Caco-2 (cell line): ENCODE data around the gene ABCG5. TPM values are rescaled to one million over a fixed set of nuclear protein-coding genes. Genes with fewer than 3 reads are reported as not detected.

Experiments used
- BruUV-seq: library from RNA; stranded (reverse); fragments of 400-500 nt; replicated peaks from 2 replicates; lab custom pipeline; 2021; lab: Mats Ljungman, UMichigan
- CTCF ChIA-PET: fragments of 300-600 bp; sonication (Branson Sonifier 250); formaldehyde crosslinking; loops from one replicate; lab custom pipeline; 2022; ENCODE audit warnings: antibody characterized with exemption; lab: Charles Lee
- POLR2A ChIA-PET: fragments of 300-600 bp; sonication (Branson Sonifier 250); formaldehyde crosslinking; loops from one replicate; lab custom pipeline; 2022; ENCODE audit warnings: antibody characterized with exemption; lab: Charles Lee
- DNase-seq, 2 experiments: peaks; one replicate each; pipeline versions ENCODE4 v3.0.0 to v3.0.0-alpha.2; 2020 to 2022
- H3K27me3 ChIP-seq: replicated peaks from 2 replicates; pipeline ENCODE4 v1.6.0; 2011; ENCODE audit warnings: low read length; ENCODE audit not compliant: control insufficient read depth, insufficient read depth
- H3K36me3 ChIP-seq: 2 replicates; pipeline ENCODE4 v1.5.1; 2011; ENCODE audit warnings: low read length; ENCODE audit not compliant: control insufficient read depth, insufficient read depth
- H3K4me1 ChIP-seq: fragments of 250-450 bp; sonication (Bioruptor Pico); 2 replicates; pipeline ENCODE4 v1.5.1; 2020; ENCODE audit warnings: mild to moderate bottlenecking
- H3K4me3 ChIP-seq: 2 replicates; pipeline ENCODE4 v1.5.1; 2011; ENCODE audit warnings: low read depth, mild to moderate bottlenecking, control low read depth, low read length
- H3K9me3 ChIP-seq: fragments of 250-450 bp; sonication (Bioruptor Pico); 2 replicates; pipeline ENCODE4 v1.5.1; 2020; ENCODE audit warnings: mild to moderate bottlenecking, moderate library complexity
- H3K27ac Mint-ChIP-seq: one replicate; pipeline ENCODE4 v1.8.0; 2022; ENCODE audit warnings: mixed read lengths; ENCODE audit not compliant: unreplicated experiment
- H3K27me3 Mint-ChIP-seq: one replicate; pipeline ENCODE4 v1.8.0; 2022; ENCODE audit warnings: mixed read lengths; ENCODE audit not compliant: insufficient read depth, unreplicated experiment
- H3K36me3 Mint-ChIP-seq: one replicate; pipeline ENCODE4 v1.8.0; 2022; ENCODE audit warnings: mild to moderate bottlenecking, mixed read lengths; ENCODE audit not compliant: insufficient read depth, unreplicated experiment
- H3K4me1 Mint-ChIP-seq: one replicate; pipeline ENCODE4 v1.8.0; 2022; ENCODE audit warnings: low read depth, mixed read lengths; ENCODE audit not compliant: unreplicated experiment
- H3K4me3 Mint-ChIP-seq: one replicate; pipeline ENCODE4 v1.8.0; 2022; ENCODE audit warnings: mild to moderate bottlenecking, moderate library complexity, mixed read lengths; ENCODE audit not compliant: unreplicated experiment
- H3K9me3 Mint-ChIP-seq: one replicate; pipeline ENCODE4 v1.8.0; 2022; ENCODE audit warnings: mixed read lengths; ENCODE audit not compliant: unreplicated experiment
- intact Hi-C: fragments of 100-400 bp; cut with micrococcal nuclease; formaldehyde crosslinking; loops from one replicate; pipeline ENCODE4 v1.10.0; 2022; ENCODE audit not compliant: unreplicated experiment
- total RNA-seq: library from RNA; stranded (reverse); gene quantifications from 2 replicates; pipeline ENCODE4 v1.2.3, GENCODE V29; 2022
- TF ChIP-seq, protein P1 (sequence below), 2 experiments: fragments of 200-600 bp in 1 of 2; IDR thresholded peaks; 1 replicate in 1 of 2; 2 replicates in 1 of 2; pipeline versions ENCODE4 v1.5.1 to v1.8.0; 2011 to 2022; ENCODE audit warnings: antibody characterized with exemption in 1 of 2, control low read depth in 1 of 2, inconsistent platforms in 1 of 2, low read depth in 1 of 2, low read length in 1 of 2, mild to moderate bottlenecking in 1 of 2, moderate library complexity in 1 of 2; ENCODE audit not compliant: insufficient read depth in 1 of 2, severe bottlenecking in 1 of 2, unreplicated experiment in 1 of 2

The ABCG5 gene
- total RNA-seq, 1 experiment from 2014 or later = not detected

DNA sequence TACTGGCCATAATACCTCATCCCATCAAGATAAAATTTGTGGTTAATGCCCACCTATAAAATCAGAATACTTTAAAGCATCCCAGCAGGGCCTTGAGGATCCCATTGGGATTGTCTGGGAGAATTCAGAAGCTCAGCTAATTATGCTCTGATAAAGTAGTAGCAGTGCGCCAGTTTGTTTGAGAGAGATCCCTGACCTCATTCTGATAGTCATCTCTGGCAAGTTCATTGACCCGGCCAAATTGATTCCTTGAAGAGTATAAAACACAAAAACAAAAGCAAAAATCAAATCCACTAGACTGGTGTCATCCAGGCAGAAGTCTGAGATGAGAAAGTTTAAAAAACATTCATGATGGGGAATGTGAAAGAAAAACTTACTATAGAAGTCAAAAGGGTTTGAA is 14.1 kb downstream of the ABCG5 start:
- no peaks in the 10 kb centered on the region for H3K36me3 Mint-ChIP-seq
- ChIA-PET POLR2A (no interaction called here), CTCF (no interaction called here)
- H3K27me3 ChIP-seq = no peaks in the 10 kb centered on the region
- no peaks in the 10 kb centered on the region for H3K4me1 Mint-ChIP-seq
- TF ChIP-seq, protein P1, sequence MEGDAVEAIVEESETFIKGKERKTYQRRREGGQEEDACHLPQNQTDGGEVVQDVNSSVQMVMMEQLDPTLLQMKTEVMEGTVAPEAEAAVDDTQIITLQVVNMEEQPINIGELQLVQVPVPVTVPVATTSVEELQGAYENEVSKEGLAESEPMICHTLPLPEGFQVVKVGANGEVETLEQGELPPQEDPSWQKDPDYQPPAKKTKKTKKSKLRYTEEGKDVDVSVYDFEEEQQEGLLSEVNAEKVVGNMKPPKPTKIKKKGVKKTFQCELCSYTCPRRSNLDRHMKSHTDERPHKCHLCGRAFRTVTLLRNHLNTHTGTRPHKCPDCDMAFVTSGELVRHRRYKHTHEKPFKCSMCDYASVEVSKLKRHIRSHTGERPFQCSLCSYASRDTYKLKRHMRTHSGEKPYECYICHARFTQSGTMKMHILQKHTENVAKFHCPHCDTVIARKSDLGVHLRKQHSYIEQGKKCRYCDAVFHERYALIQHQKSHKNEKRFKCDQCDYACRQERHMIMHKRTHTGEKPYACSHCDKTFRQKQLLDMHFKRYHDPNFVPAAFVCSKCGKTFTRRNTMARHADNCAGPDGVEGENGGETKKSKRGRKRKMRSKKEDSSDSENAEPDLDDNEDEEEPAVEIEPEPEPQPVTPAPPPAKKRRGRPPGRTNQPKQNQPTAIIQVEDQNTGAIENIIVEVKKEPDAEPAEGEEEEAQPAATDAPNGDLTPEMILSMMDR (IDR thresholded peaks at IDR 0.05; ENCODE audit: insufficient read depth in 1 of 2, low read depth in 1 of 2, low read length in 1 of 2, severe bottlenecking in 1 of 2, unreplicated experiment in 1 of 2) = no peak
- H3K9me3 ChIP-seq = no peaks in the 10 kb centered on the region
- no peak overlapping the region for H3K4me3 ChIP-seq
- H3K27ac Mint-ChIP-seq = no peak overlapping the region
- H3K9me3 Mint-ChIP-seq = no peaks in the 10 kb centered on the region
- no peak for DNase-seq
- intact Hi-C loops = no loop called here
- H3K36me3 ChIP-seq = no peaks in the 10 kb centered on the region
- H3K27me3 Mint-ChIP-seq = peaks cover 16% of the 10 kb centered on the region
- no TSS peak for BruUV-seq
- no peaks in the 10 kb centered on the region for H3K4me1 ChIP-seq
- H3K4me3 Mint-ChIP-seq = no peak overlapping the region

DNA sequence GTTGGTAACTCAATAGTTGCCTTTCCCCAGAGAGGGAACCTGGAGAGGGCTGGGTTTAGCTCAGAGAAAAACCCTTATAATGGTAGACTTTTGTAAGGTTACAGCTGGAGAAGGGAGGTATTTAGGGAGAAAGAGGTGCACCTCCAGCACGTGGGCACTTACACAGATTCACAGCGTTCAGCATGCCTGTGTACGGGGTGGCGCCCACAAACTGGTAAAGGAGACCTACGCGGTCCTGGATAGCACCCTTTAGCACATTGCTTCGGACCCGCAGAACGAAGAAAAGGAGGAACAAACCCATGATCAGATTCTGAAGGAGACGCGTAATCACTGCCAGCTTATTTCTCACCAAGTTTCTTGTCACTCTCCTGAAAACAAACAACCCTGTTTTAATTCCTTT is 14.9 kb downstream of the ABCG5 start:
- H3K36me3 ChIP-seq = no peaks in the 10 kb centered on the region
- no peak for DNase-seq
- ChIA-PET CTCF (no interaction called here), POLR2A (no interaction called here)
- no peak overlapping the region for H3K4me3 ChIP-seq
- H3K4me1 Mint-ChIP-seq = no peaks in the 10 kb centered on the region
- no peaks in the 10 kb centered on the region for H3K4me1 ChIP-seq
- no peak overlapping the region for H3K4me3 Mint-ChIP-seq
- TF ChIP-seq, protein P1 (IDR thresholded peaks at IDR 0.05; ENCODE audit: insufficient read depth in 1 of 2, low read depth in 1 of 2, low read length in 1 of 2, severe bottlenecking in 1 of 2, unreplicated experiment in 1 of 2) = no peak
- intact Hi-C loops = no loop called here
- no peak overlapping the region for H3K27ac Mint-ChIP-seq
- no TSS peak for BruUV-seq
- peaks cover 12% of the 10 kb centered on the region for H3K27me3 Mint-ChIP-seq
- H3K27me3 ChIP-seq = no peaks in the 10 kb centered on the region
- no peaks in the 10 kb centered on the region for H3K36me3 Mint-ChIP-seq
- no peaks in the 10 kb centered on the region for H3K9me3 ChIP-seq
- no peaks in the 10 kb centered on the region for H3K9me3 Mint-ChIP-seq

- Histone ChIP-seq H3K4me1 (no peaks in the 10 kb centered on the region), H3K36me3 (no peaks in the 10 kb centered on the region), H3K27me3 (no peaks in the 10 kb centered on the region), H3K4me3 (no peak overlapping the region), H3K9me3 (no peaks in the 10 kb centered on the region)
- H3K36me3 Mint-ChIP-seq = no peaks in the 10 kb centered on the region
- no peaks in the 10 kb centered on the region for H3K4me1 Mint-ChIP-seq
- H3K4me3 Mint-ChIP-seq = no peak overlapping the region
- no peak overlapping the region for H3K27ac Mint-ChIP-seq
- BruUV-seq = no TSS peak
- TF ChIP-seq, protein P1 (IDR thresholded peaks at IDR 0.05; ENCODE audit: insufficient read depth in 1 of 2, low read depth in 1 of 2, low read length in 1 of 2, severe bottlenecking in 1 of 2, unreplicated experiment in 1 of 2) = no peak
- H3K27me3 Mint-ChIP-seq = peaks cover 12% of the 10 kb centered on the region
- DNase-seq = no peak
- CTCF ChIA-PET = no interaction called here
- intact Hi-C loops = no loop called here
- no peaks in the 10 kb centered on the region for H3K9me3 Mint-ChIP-seq
- POLR2A ChIA-PET = no interaction called here
Measured at GRCh38 chr2:43822839-43823238, 15.8 kb downstream of the ABCG5 start.
